ENCODE measurements around the gene CCDC116.
"Not testable (repeated sequence)": the region's sequence is repeated elsewhere in the genome, so short reads cannot be mapped to it uniquely, and the experiment has no call there.

Gene CCDC116, protein sequence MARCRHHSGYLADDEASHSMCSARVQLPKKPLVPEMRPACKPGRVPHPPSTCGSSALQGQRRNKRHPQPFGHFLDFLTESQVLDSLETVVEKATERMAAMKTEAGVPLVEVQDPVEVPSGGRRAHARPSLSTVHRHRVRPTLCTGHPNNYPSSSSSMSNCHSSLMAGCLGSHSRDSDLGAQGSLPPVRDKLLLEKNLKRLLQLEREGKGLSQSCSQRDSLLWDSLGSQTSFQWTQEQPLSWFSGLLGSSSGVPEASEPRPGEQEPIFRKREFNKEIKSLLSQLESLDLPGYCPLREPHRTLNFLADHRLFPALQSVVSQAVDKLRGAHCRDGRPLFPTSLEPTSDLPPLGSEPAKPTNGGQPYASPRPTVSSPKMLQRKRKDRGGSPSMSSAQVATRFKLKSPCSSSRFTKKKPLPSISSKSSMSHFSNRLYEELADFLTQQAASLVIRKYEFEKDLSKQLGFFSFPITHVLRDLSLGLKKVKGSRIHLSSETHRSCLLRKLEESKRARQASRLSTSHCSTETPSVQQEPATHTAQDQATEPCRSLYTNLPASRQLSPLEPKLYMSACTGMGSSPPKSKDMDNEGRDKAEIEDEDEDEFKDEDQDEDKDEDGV

DNA sequence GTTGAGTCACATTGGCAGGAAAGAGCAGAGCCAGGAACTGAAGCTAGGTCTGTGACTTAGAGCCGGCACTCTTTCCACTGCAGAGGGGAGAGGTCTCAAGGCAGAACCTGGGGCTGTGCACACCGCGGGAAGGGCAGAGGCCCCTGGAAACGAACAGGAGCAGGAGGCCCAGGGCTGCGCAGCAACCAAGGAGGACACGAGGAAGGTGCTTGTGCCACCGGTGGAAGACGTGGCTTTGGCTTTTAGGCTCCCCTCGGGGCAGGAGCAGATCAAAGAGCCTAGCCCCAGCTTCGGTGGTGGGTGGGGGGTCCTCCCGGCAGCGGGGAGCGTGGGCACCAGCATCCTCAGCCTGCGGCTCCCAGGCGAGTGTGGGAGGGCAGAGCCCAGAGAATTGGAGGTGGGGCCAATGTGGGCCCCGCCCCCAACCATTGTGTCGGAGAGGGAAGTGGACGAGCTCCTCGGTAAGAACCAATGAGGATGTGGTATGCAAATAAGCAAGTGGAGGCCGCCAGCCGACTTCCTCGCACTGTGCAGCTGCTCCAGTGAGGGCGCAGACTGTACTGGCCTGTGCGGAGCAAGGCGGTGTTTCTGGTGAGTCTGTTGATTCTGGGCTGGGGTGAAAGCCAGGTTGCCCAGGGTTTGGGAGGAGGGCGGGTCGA lies at the start of gene CCDC116:
Gene CCDC116, plus strand, starts transcription at position 524 of the 659 bp plus-strand sequence. CDS start 422 bp downstream, outside the sequence.
- DNase-seq: peak; percentile 80

DNA sequence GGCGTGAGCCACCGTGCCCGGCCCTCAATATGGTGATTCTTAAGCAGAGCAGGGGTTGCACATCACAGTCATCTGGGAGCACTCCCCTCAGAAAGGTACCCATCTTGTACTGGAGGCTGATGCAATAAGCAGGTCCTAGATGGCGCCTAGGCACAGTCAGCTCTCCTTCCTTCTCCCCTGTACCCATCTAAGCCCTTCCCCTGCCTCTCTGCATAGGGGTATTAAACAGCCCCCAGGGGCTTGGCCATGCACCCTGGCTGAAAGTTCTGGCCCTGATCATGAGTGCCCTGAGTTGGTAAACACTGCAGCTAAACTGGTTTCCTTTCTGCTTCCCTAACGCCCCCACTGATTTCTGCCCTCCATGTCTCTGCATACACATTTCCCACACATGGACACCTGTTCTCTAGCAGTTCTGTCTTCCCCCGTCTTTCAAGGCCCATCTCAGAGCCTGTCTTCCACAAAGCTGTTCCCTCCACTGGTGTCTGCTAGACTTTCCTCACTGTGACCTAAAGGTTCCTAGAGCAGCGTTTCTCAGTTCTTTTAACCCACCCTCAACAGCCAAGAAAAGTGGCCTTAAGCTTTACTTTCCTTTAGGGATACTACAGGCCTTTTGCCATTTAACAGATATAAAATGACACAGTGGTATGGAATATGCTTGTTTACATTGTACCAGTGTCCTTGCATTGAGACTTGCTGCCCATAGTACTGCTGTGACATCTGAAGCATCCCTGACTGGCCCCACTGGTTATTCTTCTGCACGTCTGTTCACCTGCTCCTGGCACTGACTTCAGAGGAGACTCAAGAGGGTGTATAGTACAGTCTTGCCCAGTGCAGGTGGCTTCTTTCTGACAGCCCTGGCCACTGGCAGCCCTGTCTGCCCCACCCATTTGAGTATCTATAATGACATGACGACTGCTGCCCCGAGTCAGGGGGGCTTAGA lies 49.5 kb upstream of the CCDC116 start:
- DNase-seq: no peak

DNA sequence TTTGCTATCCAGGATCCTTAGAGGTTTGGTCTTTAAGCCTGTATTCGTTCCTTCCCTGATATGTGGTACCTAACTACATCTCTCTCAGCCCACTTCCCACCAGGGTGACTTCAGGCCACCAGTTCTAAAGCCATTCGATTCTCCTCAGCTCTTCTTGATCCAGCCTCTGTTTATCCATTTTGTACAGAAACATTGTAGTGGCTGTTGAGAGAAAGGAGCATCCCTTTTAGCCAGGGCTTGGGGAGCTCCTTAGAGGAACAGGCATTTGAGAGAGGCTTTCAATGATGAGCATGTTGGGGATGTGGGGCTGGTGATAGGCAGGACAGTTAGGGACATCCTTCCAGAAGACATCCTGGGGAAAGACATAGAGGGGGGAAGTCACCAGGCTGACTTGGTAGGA lies 47.2 kb upstream of the CCDC116 start:
- no peak for DNase-seq

DNA sequence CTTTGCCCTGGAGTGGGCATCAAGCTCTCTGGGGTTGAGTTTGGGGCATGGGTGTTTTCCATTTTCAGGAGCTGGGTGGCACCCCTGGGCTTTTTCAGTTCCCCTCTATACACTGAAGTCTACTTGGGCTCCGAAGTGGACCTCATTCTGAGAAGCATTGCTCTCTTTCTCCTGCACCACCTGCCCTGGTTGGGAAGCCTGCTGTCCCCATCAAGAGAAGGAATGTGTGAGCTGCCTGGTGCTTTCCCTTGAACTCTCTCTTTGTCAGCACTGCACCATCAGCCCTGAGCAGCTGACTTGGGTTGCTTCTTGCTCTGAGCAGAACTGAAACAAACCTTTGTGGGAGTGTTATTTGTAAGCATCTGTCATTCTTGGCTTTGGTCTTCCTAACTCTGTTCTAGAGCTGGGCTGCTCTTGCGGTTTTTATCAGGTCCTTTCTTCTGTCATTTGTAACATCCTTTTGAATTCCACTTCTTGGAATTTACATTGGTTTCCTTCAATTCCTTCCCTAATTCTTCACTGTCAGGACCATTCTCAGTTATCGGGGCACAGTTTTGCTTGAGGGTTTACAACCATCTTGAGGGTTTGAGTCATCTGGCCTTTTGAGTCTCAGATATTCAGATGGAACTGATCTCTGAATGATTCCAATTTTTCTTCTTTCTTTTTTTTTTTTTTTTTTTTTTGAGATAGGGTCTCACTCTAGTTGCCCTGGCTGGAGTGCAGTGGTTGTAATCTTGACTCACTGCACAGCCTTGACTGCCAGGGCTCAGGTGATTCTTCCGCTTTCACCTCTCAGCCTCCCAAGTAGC lies 44.6 kb upstream of the CCDC116 start:
- DNase-seq: peak; percentile 86

DNA sequence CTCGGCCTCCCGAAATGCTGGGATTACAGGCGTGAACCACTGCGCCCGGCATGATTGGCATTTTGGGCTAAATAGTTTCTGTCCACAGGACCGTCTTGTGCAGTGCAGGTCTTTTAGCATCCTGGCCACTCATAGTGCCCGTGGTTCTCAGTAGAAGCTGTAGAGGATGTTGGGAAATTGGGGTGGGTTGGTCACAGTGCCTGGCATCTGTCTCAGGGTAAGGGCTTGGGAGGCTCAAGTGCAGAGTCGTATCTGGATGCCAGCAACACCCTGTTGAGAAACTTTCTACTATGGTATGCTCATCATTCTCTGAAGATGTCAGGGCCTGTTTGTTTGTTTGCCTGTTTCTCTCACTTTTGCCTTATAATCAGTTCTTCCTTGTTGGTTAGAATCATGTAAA lies 43.2 kb upstream of the CCDC116 start:
- DNase-seq: no peak

DNA sequence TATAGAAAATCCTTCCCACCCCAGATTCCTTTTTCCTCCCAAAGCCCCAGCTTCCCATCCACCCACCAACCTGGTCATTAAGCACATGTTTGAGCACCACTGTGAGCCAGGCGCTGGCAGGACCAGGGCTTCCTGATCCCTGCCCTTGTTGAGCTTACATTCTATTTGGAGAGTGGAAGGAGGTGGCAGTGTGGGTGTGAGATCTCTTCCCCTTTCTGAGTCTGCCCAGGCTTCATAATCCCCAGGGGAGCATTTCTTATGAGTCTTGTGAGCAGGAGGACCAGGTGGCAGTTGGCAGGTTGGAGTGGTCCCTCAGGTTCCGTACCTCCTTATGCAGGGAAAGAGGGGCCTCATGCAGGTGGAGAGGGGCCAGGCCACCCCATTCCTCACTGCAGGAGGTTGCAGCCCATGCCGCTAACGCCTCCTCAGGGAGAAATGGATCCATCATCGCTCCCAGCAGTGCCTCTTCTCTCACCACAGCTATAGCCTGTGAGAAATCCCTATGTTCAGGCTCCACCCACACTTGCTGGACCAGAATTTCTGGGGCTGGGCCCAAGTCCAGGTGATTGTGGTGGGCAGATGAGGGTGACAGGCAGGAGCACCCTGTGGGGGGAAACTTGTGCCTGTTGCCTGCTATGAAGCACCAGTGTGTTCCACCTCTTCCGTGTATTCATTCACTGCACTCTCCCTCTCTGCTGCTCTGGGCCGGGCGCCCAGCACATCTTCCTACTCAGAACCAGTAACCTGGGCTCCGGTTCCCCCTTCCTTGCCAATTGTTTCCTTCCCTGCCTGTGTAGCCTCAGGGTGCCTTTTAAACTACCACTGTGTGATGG lies 41.5 kb upstream of the CCDC116 start:
- no peak for DNase-seq

DNA sequence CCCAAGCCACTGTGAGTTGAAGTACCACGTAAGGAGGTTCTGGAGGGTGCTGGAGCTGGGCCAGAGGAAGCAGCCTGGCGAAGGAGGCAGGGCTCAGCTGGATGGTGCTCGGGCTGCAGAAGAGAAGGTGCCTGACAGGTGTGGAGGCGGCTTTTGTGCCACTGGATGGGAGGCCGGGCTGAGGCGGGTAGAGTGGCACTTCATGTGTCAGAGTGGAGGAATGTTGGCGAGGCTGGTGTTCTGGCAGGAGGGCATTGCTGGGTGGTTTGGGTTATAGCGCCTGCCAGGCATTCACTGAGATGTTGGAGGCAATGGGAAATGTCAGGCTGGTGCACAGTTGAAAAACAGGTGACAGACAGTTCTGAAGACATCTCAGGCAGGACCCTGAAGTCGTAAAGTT lies 40.9 kb upstream of the CCDC116 start:
- no peak for DNase-seq

DNA sequence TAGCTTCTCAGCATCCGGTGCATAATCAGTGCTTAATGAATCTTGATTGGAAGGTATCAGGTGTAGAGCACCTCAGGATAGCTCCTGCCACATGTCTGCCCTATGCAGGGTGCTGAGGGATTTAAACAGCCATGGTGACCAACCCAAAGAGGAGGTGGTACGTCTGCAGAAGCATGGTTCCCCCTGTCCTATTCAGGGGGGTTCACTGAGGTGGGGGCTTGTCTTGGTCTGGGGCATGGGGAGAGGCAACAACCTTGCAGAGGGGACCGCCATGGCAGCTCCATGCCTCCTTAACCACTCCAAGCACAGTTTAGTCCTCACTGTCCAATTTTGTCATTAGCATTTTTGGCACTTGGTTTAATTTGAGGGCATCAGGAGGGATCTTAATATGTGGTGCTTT lies 40.1 kb upstream of the CCDC116 start:
- DNase-seq: no peak

DNA sequence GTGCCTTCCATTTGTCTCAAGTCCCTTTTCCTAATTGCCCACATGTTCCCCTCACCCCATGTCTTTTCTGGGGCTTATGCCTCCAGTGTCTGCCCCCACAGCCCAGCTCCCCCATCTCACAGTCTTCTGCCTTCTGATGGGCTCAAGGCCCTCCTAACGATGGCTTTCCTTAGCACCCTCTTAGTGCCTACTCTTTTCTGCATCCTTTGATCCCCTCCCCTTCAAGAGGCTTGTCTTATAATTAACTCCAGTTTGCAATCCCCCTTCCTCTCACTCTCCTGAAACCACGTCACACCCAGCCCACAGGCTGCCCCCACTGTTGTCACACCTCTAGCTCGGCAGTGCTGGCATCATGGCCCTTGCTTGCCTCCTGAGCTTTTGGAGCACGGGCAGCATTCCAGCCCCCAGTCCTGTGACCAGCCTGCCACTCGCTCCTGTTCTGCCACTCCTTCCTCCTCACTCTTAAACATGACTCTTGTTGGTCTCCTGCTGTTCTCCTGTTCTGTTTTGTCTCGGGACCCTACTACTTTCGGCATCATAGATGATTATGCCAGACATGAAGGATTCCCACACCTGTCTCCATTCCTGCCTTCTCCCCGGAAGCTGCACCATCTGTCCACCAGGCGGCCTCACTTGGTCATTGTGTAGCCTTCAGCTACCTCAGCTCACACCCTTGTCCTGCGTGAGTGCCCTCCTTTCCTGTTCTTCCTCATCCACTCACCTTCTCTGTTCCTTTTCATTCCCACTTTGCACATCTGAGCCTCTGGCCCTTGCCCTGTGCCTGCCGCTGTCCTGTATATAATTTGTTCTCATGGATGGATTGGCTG lies 38.9 kb upstream of the CCDC116 start:
- DNase-seq: no peak

DNA sequence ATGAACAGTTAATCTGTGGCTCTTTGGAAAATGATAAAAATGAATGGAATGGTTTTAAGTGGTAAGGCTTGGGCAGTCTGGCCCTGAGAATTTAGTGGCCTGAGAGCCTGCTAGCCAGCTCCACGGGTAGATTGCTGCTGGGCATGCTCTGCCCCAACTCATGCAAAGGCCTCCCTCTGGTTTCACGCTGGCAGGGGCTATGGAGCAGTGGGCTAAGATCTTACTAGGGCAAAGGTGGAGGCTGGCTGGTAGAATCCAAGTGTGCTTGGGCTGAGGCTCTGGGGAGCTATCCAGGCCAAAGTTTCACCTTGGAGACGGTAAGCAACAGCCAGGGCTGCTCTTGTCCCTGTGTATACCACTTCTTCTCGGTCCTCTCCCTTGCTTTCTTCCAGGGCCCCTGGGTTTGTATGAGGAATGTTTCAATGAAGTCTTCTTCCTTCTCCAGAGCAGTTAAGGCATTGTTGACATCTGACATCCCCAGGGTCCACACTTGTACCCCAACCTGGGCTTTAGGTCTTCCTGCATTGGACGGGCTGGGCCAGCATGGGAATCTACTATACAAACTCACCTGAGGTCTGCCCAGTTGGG lies 37.6 kb upstream of the CCDC116 start:
- DNase-seq: no peak

DNA sequence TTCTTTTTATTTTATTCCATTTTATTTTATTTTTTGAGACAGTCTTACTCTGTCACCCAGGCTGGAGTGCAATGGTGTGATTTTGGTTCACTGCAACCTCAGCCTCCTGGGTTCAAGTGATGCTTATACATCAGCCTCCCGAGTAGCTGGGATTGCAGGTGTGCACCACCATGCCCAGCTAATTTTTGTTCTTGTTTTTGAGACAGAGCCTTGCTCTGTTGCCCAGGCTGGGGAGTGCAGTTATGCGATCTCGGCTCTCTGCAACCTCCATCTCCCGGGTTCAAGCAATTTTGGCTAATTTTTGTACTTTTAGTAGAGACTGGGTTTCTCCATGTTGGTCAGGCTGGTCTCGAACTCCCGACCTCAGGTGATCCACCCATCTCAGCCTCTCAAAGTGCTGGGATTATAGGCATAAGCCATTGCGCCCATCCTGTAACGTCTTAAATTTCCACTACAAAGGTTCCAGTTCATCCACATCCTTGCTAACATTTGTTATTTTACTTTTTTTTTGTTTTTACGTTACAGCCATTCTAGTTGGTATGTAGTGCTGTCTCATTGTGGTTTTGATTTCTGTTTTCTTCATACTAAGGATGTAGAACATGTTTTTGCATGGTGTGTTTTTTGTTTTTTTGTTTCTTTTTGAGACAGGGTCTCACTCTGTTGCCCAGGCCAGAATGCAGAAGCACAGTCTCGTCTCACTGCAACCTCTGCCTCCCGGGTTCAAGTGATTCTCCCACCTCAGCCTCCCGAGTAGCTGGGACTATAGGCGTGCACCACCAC lies 36.0 kb upstream of the CCDC116 start:
- not testable (repeated sequence) for DNase-seq

DNA sequence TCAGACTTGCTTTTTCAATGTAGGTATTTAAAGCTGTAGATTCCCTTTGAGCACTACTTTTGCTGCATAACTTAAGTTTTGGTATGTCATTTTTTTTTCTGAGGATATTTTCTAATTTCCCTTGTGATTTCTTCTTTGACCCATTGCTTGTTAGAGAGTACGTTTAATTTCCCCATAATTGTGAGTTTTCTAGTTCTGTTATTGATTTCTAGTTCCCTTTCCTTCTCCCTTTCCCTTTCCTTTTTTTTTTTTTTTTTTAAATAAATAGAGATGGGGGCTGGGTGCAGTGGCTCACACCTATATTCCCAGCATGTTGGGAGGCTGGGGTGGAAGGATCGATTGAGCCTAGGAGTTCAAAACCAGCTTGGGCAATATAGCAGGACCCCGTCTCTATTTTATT lies 34.3 kb upstream of the CCDC116 start:
- DNase-seq: no peak

DNA sequence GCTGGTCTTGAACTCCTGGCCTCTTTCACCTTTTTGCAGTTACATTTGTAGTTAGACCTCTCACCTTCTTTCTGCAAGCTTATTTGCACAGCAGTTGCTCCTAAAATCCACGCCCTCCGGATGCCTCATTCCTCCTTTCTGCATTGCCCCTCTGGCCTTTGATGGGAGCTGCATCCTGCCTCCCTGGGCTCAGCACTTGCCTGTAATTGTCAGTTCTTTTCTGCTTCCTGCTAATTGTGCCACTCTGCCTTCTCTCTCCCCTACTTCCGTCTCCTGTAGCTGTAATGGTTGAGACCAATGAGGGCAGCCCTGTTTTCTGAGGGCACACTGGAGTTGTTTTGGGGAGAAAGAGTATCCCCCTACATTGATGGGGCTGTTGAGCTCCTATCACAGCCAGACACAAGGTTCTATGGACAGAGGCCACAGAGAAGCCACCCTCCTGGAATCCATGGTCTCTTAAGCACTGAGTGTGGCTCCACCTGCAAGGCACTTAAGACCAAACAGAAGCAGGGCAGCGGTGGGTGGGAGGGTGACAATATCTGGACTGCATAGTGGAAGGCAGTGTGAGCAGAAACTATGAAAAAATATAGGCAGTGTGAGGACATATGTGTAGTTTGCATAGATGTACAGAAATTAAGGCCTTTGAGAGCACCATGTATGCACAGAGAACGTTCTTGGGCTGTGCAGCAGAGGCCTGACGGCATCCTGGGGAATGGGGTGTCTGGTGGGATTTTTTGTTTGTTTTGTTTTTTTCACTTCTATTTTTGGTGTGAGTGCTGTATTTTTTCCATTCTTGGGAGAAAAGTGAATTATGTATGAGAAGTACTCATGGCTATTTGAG lies 33.3 kb upstream of the CCDC116 start:
- DNase-seq: no peak

DNA sequence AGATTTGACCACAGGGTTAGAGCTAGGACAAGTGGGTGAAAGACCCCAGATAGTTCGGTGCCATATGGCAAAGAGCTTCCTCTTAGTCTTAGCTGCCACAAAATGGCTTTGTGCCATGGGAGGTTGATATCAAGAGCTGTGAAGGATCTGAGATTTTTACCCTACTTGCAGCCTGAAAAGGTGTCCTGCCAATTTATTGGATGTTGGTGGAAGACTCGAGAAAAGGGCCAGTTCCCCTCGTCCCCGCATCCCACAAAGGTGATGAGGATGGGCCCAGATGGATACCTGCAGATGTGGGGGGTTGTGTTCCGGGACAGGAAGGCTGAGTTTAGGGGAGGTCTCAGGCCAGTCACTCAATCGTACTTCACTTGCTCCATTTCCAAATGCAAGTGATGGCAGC lies 30.0 kb upstream of the CCDC116 start:
- no peak for DNase-seq

DNA sequence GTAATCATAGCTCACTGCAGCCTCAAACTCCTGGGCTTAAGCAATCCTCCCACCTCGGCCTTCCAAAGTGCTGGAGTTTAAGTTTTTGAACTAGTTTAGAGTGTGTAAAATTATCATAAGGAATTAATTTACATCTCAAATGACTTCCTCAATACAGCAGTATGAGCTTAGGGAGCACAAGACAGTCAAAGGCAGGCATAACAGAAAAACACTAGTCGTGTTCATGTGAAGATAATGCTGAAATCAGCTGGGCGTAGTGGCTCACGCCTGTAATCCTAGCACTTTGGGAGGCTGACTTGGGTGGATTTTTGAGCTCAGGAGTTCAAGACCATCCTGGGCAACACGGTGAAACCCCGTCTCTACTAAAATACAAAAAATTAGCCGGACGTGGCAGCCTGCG lies 28.6 kb upstream of the CCDC116 start:
- no peak for DNase-seq

DNA sequence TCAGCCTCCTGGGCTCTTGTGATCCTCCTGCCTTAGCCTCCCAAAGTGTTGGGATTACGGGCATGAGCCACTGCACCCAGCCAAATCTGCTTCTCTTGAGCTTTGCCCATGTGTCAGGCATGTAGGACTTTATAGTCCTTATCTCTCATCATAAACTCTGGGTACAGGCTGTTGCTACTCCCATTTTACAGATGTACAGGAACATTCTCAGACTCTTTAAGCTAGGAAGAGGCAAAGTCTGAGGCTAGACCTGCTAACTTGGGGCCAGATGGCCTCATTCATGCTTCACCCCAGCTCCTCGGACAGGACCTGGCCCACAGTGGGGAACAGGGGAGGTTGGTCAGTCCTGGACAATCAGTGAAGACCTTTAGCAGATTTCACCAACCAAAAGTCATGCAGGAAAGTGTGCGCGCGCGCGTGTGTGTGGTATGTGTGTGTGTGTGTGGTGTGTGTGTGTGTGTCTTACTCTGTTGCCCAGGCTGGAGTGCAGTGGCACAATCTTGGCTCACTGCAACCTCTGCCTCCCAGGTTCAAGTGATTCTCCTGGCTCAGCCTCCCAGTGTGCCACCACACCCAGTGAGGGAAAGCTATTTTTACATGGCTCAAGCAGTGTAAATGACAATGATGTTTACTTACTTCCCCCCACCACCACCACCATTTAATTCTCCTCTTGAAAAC lies 26.5 kb upstream of the CCDC116 start:
- no peak for DNase-seq

DNA sequence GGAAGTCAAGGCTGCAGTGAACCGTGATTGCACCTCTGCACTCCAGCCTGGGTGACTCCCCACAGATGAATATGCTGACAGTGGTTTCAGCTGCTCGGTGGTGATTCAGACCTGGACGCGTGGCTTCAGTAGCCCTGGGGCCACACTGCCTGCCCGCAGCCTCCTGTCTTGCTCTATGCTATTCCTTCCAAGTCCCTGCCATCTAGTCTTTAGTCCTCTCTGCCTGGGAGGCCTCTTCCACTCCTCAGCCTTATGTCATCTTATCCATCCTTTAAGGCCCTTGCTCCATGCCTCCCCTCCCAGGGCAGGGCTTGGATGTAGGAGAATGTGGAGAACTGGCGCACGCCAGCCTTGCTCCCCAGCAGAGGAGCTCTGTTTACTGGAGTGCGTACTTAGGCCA lies 25.8 kb upstream of the CCDC116 start:
- no peak for DNase-seq
